Aorta (tissue), 5 donors: Measurements from ENCODE around the gene VPS26A. TPM values are rescaled to one million over a fixed set of nuclear protein-coding genes. Genes with fewer than 3 reads are reported as not detected.
A peak's percentile ranks its signal among the peaks of the same experiment; 100 is the strongest.

ENCODE experiments used
- ATAC-seq: fragments of 200-7000 bp; cut with Tn5 transposase; one replicate; pipeline ENCODE4 v1.9.1; 2022; ENCODE audit warnings: moderate library complexity; ENCODE audit not compliant: low FRiP score
- DNase-seq, 2 donors: peaks; one replicate each; pipeline ENCODE4 v3.0.0-alpha.2; 2020
- H3K27ac ChIP-seq, 2 donors: one replicate each; pipeline ENCODE4 v1.5.1; 2013; ENCODE audit warnings: low read length in 2 of 2, mild to moderate bottlenecking in 2 of 2, moderate library complexity in 2 of 2, control low read depth in 1 of 2, inconsistent platforms in 1 of 2, low read depth in 1 of 2
- H3K27me3 ChIP-seq, 2 donors: one replicate each; pipeline ENCODE4 v1.6.1; 2013; ENCODE audit warnings: control low read depth in 1 of 2, low read length in 1 of 2, mild to moderate bottlenecking in 1 of 2, moderate library complexity in 1 of 2; ENCODE audit not compliant: insufficient read depth in 2 of 2, control insufficient read depth in 1 of 2
- H3K36me3 ChIP-seq, 2 donors: one replicate each; pipeline ENCODE4 v1.6.1; 2013; ENCODE audit warnings: control low read depth in 1 of 2, low read length in 1 of 2, mild to moderate bottlenecking in 1 of 2; ENCODE audit not compliant: insufficient read depth in 2 of 2, control insufficient read depth in 1 of 2
- H3K4me1 ChIP-seq, 2 donors: one replicate each; pipeline ENCODE4 v1.6.1; 2013; ENCODE audit warnings: low read length in 2 of 2, control low read depth in 1 of 2, mild to moderate bottlenecking in 1 of 2, moderate library complexity in 1 of 2; ENCODE audit not compliant: insufficient read depth in 2 of 2, control insufficient read depth in 1 of 2
- H3K4me3 ChIP-seq, 2 donors: one replicate each; pipeline ENCODE4 v1.5.1; 2013; ENCODE audit warnings: low read length in 2 of 2, control low read depth in 1 of 2, mild to moderate bottlenecking in 1 of 2
- H3K9me3 ChIP-seq: one replicate; pipeline ENCODE4 v1.6.1; 2013; ENCODE audit warnings: mild to moderate bottlenecking, low read length; ENCODE audit not compliant: control insufficient read depth
- WGBS, 2 donors: extraction: QIAGEN DNeasy Blood & Tissue Kit; methylation state at CpG; one replicate each; pipeline ENCODE4 v1.1.7; 2013; 5-methylcytosine and 5-hydroxymethylcytosine counted together
- intact Hi-C, 2 donors: fragments of 100-400 bp; cut with DNase I; formaldehyde crosslinking; loops; one replicate each; pipeline versions ENCODE4 v1.14.2 to v1.15.0; 2022
- polyA plus RNA-seq, 2 donors: library from polyadenylated mRNA; stranded (reverse); fragments of 200-250 nt; gene quantifications; one replicate each; pipeline ENCODE4 v1.2.3, GENCODE V29; 2013
- total RNA-seq, 2 donors: library from RNA; stranded (reverse); fragmentation: NEBNext Ultra II Directional; extraction: Animal tissue kit (Norgen Biotek cat#: 25700); gene quantifications; one replicate each; pipeline ENCODE4 v1.2.1, GENCODE V29; 2021
- donor health status: healthy with polysubstance abuse.
- donor health status: Bipolar disorder and iron deficiency.
- donor health status: DM: no; HTN: no; CAD: no.
- donor health status: DM: no; HTN: no; CAD: no.
- donor health status: DM: yes; HTN: yes; CAD: no.

The VPS26A gene
- total and polyA plus RNA-seq, 4 donors = 31.9 to 49.2 (median 44.9) TPM

- no peak overlapping the region for H3K27ac ChIP-seq
- ATAC-seq = peak; percentile 45
- H3K36me3 ChIP-seq = no peaks in the 10 kb centered on the region
- no peaks in the 10 kb centered on the region for H3K27me3 ChIP-seq
- no peak overlapping the region for H3K4me3 ChIP-seq
- intact Hi-C loops = no loop called here
- 85 to 86% methylated on average over 10 of the region's 10 CpGs for WGBS, 2 donors
- H3K9me3 ChIP-seq = no peaks in the 10 kb centered on the region
- no peak for DNase-seq
- H3K4me1 ChIP-seq = peaks cover 0 to 6% of the 10 kb centered on the region in 2 donors
These were observed 35.0 kb upstream of the VPS26A start for GRCh38 chr10:69088801-69089501.

GRCh38 chr10:69089638-69090599 lies 34.1 kb upstream of the VPS26A start:
- Histone ChIP-seq H3K27ac (peak overlapping the region in 1 of 2 donors; percentile 33), H3K9me3 (no peaks in the 10 kb centered on the region), H3K36me3 (no peaks in the 10 kb centered on the region), H3K4me3 (no peak overlapping the region), H3K4me1 (peaks cover 0 to 6% of the 10 kb centered on the region in 2 donors), H3K27me3 (no peaks in the 10 kb centered on the region)
- ATAC-seq (peak; percentile 50), DNase-seq (peak in 1 of 2 donors; percentile 68)
- WGBS, 2 donors = 59 to 63% methylated on average over 16 of the region's 16 CpGs
- intact Hi-C loops = loop anchor here in 1 of 2 donors (5.0 kb wide), 1 partner anchor 88 kb away; no protein-coding TSS in a partner anchor

- no peaks in the 10 kb centered on the region for H3K36me3 ChIP-seq
- no peak for DNase-seq
- peaks cover 0 to 6% of the 10 kb centered on the region in 2 donors for H3K4me1 ChIP-seq
- intact Hi-C loops = loop anchor here in 1 of 2 donors (5.0 kb wide), 1 partner anchor 88 kb away; no protein-coding TSS in a partner anchor
- H3K27me3 ChIP-seq = no peaks in the 10 kb centered on the region
- no peak overlapping the region for H3K4me3 ChIP-seq
- no peak for ATAC-seq
- H3K27ac ChIP-seq = no peak overlapping the region
- WGBS, 2 donors = 90 to 94% methylated on average over 1 of the region's 1 CpG
- no peaks in the 10 kb centered on the region for H3K9me3 ChIP-seq
These were observed 33.3 kb upstream of the VPS26A start for GRCh38 chr10:69090685-69091084.

- ATAC-seq (no peak), DNase-seq (no peak)
- Histone ChIP-seq H3K36me3 (no peaks in the 10 kb centered on the region), H3K4me3 (no peak overlapping the region), H3K9me3 (no peaks in the 10 kb centered on the region), H3K4me1 (peaks cover 0 to 6% of the 10 kb centered on the region in 2 donors), H3K27me3 (no peaks in the 10 kb centered on the region), H3K27ac (no peak overlapping the region)
- WGBS, 2 donors = 60 to 61% methylated on average over 8 of the region's 8 CpGs
- intact Hi-C loops = loop anchor here in 1 of 2 donors (5.0 kb wide), 1 partner anchor 89 kb away; no protein-coding TSS in a partner anchor
These were observed 32.8 kb upstream of the VPS26A start for GRCh38 chr10:69091143-69091651.

GRCh38 chr10:69092959-69093850 lies 30.8 kb upstream of the VPS26A start:
- 49 to 53% methylated on average over 17 of the region's 17 CpGs for WGBS, 2 donors
- H3K36me3 ChIP-seq = no peaks in the 10 kb centered on the region
- peak; percentile 77 to 78 for DNase-seq
- no peaks in the 10 kb centered on the region for H3K27me3 ChIP-seq
- no peaks in the 10 kb centered on the region for H3K9me3 ChIP-seq
- peak overlapping the region in 1 of 2 donors; percentile 68 for H3K27ac ChIP-seq
- peak; percentile 85 for ATAC-seq
- H3K4me3 ChIP-seq = no peak overlapping the region
- H3K4me1 ChIP-seq = peaks cover 0 to 6% of the 10 kb centered on the region in 2 donors
- intact Hi-C loops = loop anchor here (2.0 to 5.0 kb wide), 2 partner anchors 91 to 104 kb away; partner anchors contain the start of gene KIFBP (in 1 of the 2)

- no peak for ATAC-seq
- H3K4me1 ChIP-seq = peaks cover 0 to 6% of the 10 kb centered on the region in 2 donors
- H3K36me3 ChIP-seq = no peaks in the 10 kb centered on the region
- no peak for DNase-seq
- no peaks in the 10 kb centered on the region for H3K27me3 ChIP-seq
- H3K9me3 ChIP-seq = no peaks in the 10 kb centered on the region
- intact Hi-C loops = loop anchor here (2.0 to 5.0 kb wide), 2 partner anchors 92 to 105 kb away; partner anchors contain the start of gene KIFBP (in 1 of the 2)
- H3K4me3 ChIP-seq = no peak overlapping the region
- H3K27ac ChIP-seq = no peak overlapping the region
- WGBS, 2 donors = 84 to 90% methylated on average over 1 of the region's 1 CpG
These were observed 30.0 kb upstream of the VPS26A start for GRCh38 chr10:69093933-69094332.

GRCh38 chr10:69096045-69096444 lies 27.9 kb upstream of the VPS26A start:
- no peak for DNase-seq
- WGBS, 2 donors = 80 to 87% methylated on average over 2 of the region's 2 CpGs
- intact Hi-C loops = no loop called here
- no peak overlapping the region for H3K4me3 ChIP-seq
- peaks cover 0 to 2% of the 10 kb centered on the region in 2 donors for H3K4me1 ChIP-seq
- no peak for ATAC-seq
- H3K27ac ChIP-seq = no peak overlapping the region
- H3K36me3 ChIP-seq = no peaks in the 10 kb centered on the region
- H3K27me3 ChIP-seq = no peaks in the 10 kb centered on the region
- H3K9me3 ChIP-seq = no peaks in the 10 kb centered on the region
